PC-9 (cell line): ENCODE data around the gene TARDBP. TPM values are rescaled to one million over a fixed set of nuclear protein-coding genes. Genes with fewer than 3 reads are reported as not detected.

ENCODE experiments used
- BruUV-seq: library from RNA; stranded (reverse); fragments of 400-500 nt; replicated peaks from 2 replicates; lab custom pipeline; 2021; lab: Mats Ljungman, UMichigan
- CTCF ChIA-PET: fragments of 300-600 bp; sonication (Branson Sonifier 250); formaldehyde crosslinking; loops from one replicate; lab custom pipeline; 2022; ENCODE audit warnings: antibody characterized with exemption; lab: Charles Lee
- POLR2A ChIA-PET: fragments of 300-600 bp; sonication (Branson Sonifier 250); formaldehyde crosslinking; loops from one replicate; lab custom pipeline; 2022; ENCODE audit warnings: antibody characterized with exemption; ENCODE audit not compliant: unreplicated experiment; lab: Charles Lee
- DNase-seq, 2 experiments: peaks; one replicate each; pipeline versions ENCODE4 v3.0.0 to v3.0.0-alpha.2; 2015 to 2022; ENCODE audit warnings: mixed read lengths in 1 of 2
- H2AFZ ChIP-seq: fragments of 200-600 bp; sonication (generic); 2 replicates; pipeline ENCODE4 v1.8.1; 2017; ENCODE audit warnings: antibody characterized with exemption
- H3F3A ChIP-seq: fragments of 200-600 bp; sonication (generic); 2 replicates; pipeline ENCODE4 v1.8.1; 2017; ENCODE audit warnings: antibody characterized with exemption, mild to moderate bottlenecking, low read depth; ENCODE audit not compliant: insufficient read depth
- H3K27ac ChIP-seq: fragments of 200-600 bp; sonication (generic); 2 replicates; pipeline ENCODE4 v1.6.1; 2016; ENCODE audit warnings: mixed run types
- H3K27me3 ChIP-seq: fragments of 200-600 bp; sonication (generic); 2 replicates; pipeline ENCODE4 v1.6.1; 2016; ENCODE audit warnings: low read depth, mixed run types; ENCODE audit not compliant: insufficient read depth
- H3K36me3 ChIP-seq: fragments of 200-600 bp; sonication (generic); 2 replicates; pipeline ENCODE4 v1.6.1; 2016; ENCODE audit warnings: low read depth, mixed run types
- H3K4me1 ChIP-seq: fragments of 200-600 bp; sonication (generic); replicated peaks from 2 replicates; pipeline ENCODE4 v1.6.1; 2016; ENCODE audit warnings: mixed run types; ENCODE audit not compliant: insufficient read depth
- H3K4me2 ChIP-seq: fragments of 200-600 bp; sonication (generic); 2 replicates; pipeline ENCODE4 v1.6.1; 2017; ENCODE audit warnings: mixed run types
- H3K4me3 ChIP-seq: fragments of 200-600 bp; sonication (generic); 2 replicates; pipeline ENCODE4 v1.6.1; 2016; ENCODE audit warnings: mixed run types
- H3K79me2 ChIP-seq: fragments of 200-600 bp; sonication (generic); 2 replicates; pipeline ENCODE4 v1.6.1; 2017; ENCODE audit warnings: low read depth, mixed run types
- H3K9me2 ChIP-seq: fragments of 200-600 bp; sonication (generic); 2 replicates; pipeline ENCODE4 v1.8.1; 2017; ENCODE audit warnings: mild to moderate bottlenecking; ENCODE audit not compliant: insufficient read depth
- H3K9me3 ChIP-seq: fragments of 200-600 bp; sonication (generic); 2 replicates; pipeline ENCODE4 v1.8.1; 2016; ENCODE audit warnings: low read depth; ENCODE audit not compliant: insufficient read depth
- H4K20me1 ChIP-seq: fragments of 200-600 bp; sonication (generic); 2 replicates; pipeline ENCODE4 v1.8.1; 2017; ENCODE audit not compliant: insufficient read depth
- CTCF ChIP-seq: fragments of 200-600 bp; sonication (generic); conservative IDR thresholded peaks from 2 replicates; pipeline ENCODE4 v1.6.1; 2017; ENCODE audit warnings: mixed run types, antibody characterized with exemption, mild to moderate bottlenecking, moderate library complexity
- EZH2 ChIP-seq: fragments of 200-600 bp; sonication (generic); IDR thresholded peaks from 2 replicates; pipeline ENCODE4 v1.8.0; 2017; ENCODE audit warnings: antibody characterized with exemption, low read depth
- intact Hi-C: fragments of 100-400 bp; cut with micrococcal nuclease; formaldehyde crosslinking; loops from one replicate; pipeline ENCODE4 v1.10.0; 2022; ENCODE audit not compliant: unreplicated experiment
- total RNA-seq: library from RNA; stranded (reverse); gene quantifications from 2 replicates; pipeline ENCODE4 v1.2.3, GENCODE V29; 2021

The TARDBP gene
- total RNA-seq, 1 experiment from 2014 or later: 142 TPM

GRCh38 chr1:11027316-11027715 lies 14.9 kb downstream of the TARDBP start:
- Histone ChIP-seq H3K27ac (no peak overlapping the region), H3K27me3 (no peaks in the 10 kb centered on the region), H4K20me1 (peaks cover 12% of the 10 kb centered on the region), H2AFZ (no peak overlapping the region), H3K36me3 (peaks cover 9% of the 10 kb centered on the region; the same call in 1 of the 2 replicates), H3K4me1 (no peaks in the 10 kb centered on the region), H3K9me3 (no peaks in the 10 kb centered on the region), H3F3A (peaks cover 22% of the 10 kb centered on the region), H3K4me2 (no peak overlapping the region), H3K9me2 (no peaks in the 10 kb centered on the region), H3K4me3 (no peak overlapping the region), H3K79me2 (no peaks in the 10 kb centered on the region)
- BruUV-seq: no TSS peak
- POLR2A ChIA-PET: no interaction called here
- CTCF ChIA-PET: no interaction called here
- TF ChIP-seq CTCF (no peak), EZH2 (no peak)
- intact Hi-C loops: no loop called here
- DNase-seq: no peak

- TF ChIP-seq CTCF (no peak), EZH2 (no peak)
- BruUV-seq: TSS peak; percentile 15
- Histone ChIP-seq H3K27me3 (no peaks in the 10 kb centered on the region), H3K9me3 (no peaks in the 10 kb centered on the region), H3K79me2 (no peaks in the 10 kb centered on the region), H3K27ac (no peak overlapping the region), H2AFZ (no peak overlapping the region), H3K4me3 (no peak overlapping the region), H3F3A (peaks cover 22% of the 10 kb centered on the region), H3K4me2 (no peak overlapping the region), H3K36me3 (peaks cover 7% of the 10 kb centered on the region; the same call in 1 of the 2 replicates), H3K9me2 (no peaks in the 10 kb centered on the region), H4K20me1 (peaks cover 12% of the 10 kb centered on the region), H3K4me1 (no peaks in the 10 kb centered on the region)
- POLR2A ChIA-PET: no interaction called here
- CTCF ChIA-PET: no interaction called here
- intact Hi-C loops: no loop called here
- DNase-seq: no peak
Observed at GRCh38 chr1:11028018-11028417, 15.6 kb downstream of the TARDBP start.

- no peaks in the 10 kb centered on the region for H3K27me3 ChIP-seq
- no peaks in the 10 kb centered on the region for H3K9me3 ChIP-seq
- no peak for DNase-seq
- no peaks in the 10 kb centered on the region for H3K36me3 ChIP-seq
- intact Hi-C loops: loop anchor here (10.0 kb wide), 1 partner anchor 214 kb away; no protein-coding TSS in a partner anchor
- peaks cover 6% of the 10 kb centered on the region; the same call in 1 of the 2 replicates for H4K20me1 ChIP-seq
- no peak overlapping the region for H3K27ac ChIP-seq
- BruUV-seq: no TSS peak
- ChIA-PET POLR2A (no interaction called here), CTCF (no interaction called here)
- H3K4me3 ChIP-seq: no peak overlapping the region
- no peaks in the 10 kb centered on the region for H3K79me2 ChIP-seq
- no peak for TF ChIP-seq EZH2
- H3F3A ChIP-seq: peaks cover 10% of the 10 kb centered on the region; the same call in 1 of the 2 replicates
- no peaks in the 10 kb centered on the region for H3K4me1 ChIP-seq
- no peak overlapping the region for H2AFZ ChIP-seq
- no peak overlapping the region for H3K4me2 ChIP-seq
- H3K9me2 ChIP-seq: no peaks in the 10 kb centered on the region
Observed at GRCh38 chr1:11030865-11031264, 18.4 kb downstream of the TARDBP start.
